Kidney (tissue), 14 donors: ENCODE measurements around the gene ELOVL3. TPM values are rescaled to one million over a fixed set of nuclear protein-coding genes. Genes with fewer than 3 reads are reported as not detected.

Source experiments
- DNase-seq, 5 donors: peaks; one replicate each; pipeline ENCODE4 v3.0.0-alpha.2; 2013 to 2020
- FAIRE-seq: peaks from 2 replicates; lab custom pipeline; 2012; peaks lifted over from hg19 to GRCh38; lab: Jason Lieb, UNC
- H3K27ac ChIP-seq, 2 donors: one replicate each; pipeline ENCODE4 v1.7.0; 2013; ENCODE audit warnings: low read depth in 2 of 2, low read length in 2 of 2, inconsistent platforms in 1 of 2
- H3K27me3 ChIP-seq: one replicate; pipeline ENCODE4 v1.7.1; 2013; ENCODE audit warnings: low read length, inconsistent platforms; ENCODE audit not compliant: control insufficient read depth, insufficient read depth
- H3K36me3 ChIP-seq, 3 donors: one replicate each; pipeline versions ENCODE4 v1.7.0 to v1.7.1; 2013; ENCODE audit warnings: low read length in 3 of 3, control low read depth in 1 of 3, inconsistent platforms in 1 of 3; ENCODE audit not compliant: insufficient read depth in 3 of 3, control insufficient read depth in 2 of 3
- H3K4me1 ChIP-seq, 3 donors: one replicate each; pipeline versions ENCODE4 v1.7.0 to v1.7.1; 2013; ENCODE audit warnings: low read length in 3 of 3, inconsistent platforms in 1 of 3, low read depth in 1 of 3; ENCODE audit not compliant: control insufficient read depth in 2 of 3, insufficient read depth in 2 of 3
- H3K4me3 ChIP-seq, 3 donors: one replicate each; pipeline versions ENCODE4 v1.7.0 to v1.8.1; 2013; ENCODE audit warnings: low read length in 3 of 3, control low read depth in 1 of 3, inconsistent platforms in 1 of 3
- H3K9ac ChIP-seq, 3 donors: one replicate each; pipeline versions ENCODE4 v1.7.0 to v1.7.1; 2013; ENCODE audit warnings: low read length in 3 of 3, control low read depth in 1 of 3, inconsistent platforms in 1 of 3
- H3K9me3 ChIP-seq, 3 donors: one replicate each; pipeline versions ENCODE4 v1.7.0 to v1.7.1; 2013; ENCODE audit warnings: low read length in 3 of 3, control low read depth in 1 of 3, inconsistent platforms in 1 of 3; ENCODE audit not compliant: control insufficient read depth in 2 of 3, insufficient read depth in 1 of 3
- intact Hi-C: fragments of 100-400 bp; cut with DNase I; formaldehyde crosslinking; loops from one replicate; pipeline ENCODE4 v1.11.1; 2022
- polyA plus RNA-seq: library from polyadenylated mRNA; stranded (reverse); fragments of 350-450 nt; fragmentation: Illumina TruSeq; extraction: RNeasy Lipid Tissue Mini Kit (QIAGEN cat#74804); gene quantifications from one replicate; pipeline ENCODE4 v1.2.3, GENCODE V29; 2014; ENCODE audit warnings: low read depth, low replicate concordance; ENCODE audit not compliant: insufficient read depth
- total RNA-seq: library from RNA; stranded (reverse); fragmentation: NEBNext Ultra II Directional; extraction: Animal tissue kit (Norgen Biotek cat#: 25700); gene quantifications from one replicate; pipeline ENCODE4 v1.2.1, GENCODE V29; 2021
- TF ChIP-seq, protein P1 (sequence below): IDR thresholded peaks from 3 replicates; pipeline ENCODE4 v1.5.1; 2012; ENCODE audit warnings: mild to moderate bottlenecking, moderate library complexity, borderline replicate concordance; ENCODE audit not compliant: insufficient read depth; ENCODE audit errors: extremely low read depth
- donor health status: control.
- donor health status: control.
- donor health status: control.
- donor health status: control.
- donor health status: control.
- donor health status: DM: yes; HTN: yes; CAD: no.
- donor health status: Normal renal cell carcinoma (clear cell type).

Gene ELOVL3
- total and polyA plus RNA-seq, 2 donors from 2014 or later = 0.35 TPM; not detected in 1

DNA sequence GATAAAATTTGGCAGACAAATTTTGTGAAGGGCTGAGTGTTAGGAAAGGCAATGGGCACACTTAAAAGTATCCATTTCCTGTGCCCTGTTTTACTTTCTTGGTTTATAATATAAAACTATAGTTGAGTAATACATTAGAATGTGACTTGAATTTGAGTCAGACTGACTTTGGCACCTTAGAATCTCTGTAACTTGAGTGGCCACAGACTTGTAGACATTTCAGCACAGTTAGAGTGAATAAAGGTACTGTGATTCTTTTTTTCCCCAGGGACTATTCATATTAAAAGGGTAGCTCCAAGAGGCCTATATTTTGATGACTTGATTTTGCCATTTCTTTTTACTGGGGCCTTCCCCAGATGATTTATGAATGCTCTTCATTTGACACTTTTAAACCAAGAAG, 41.6 kb downstream of the ELOVL3 start:
- Histone ChIP-seq H3K36me3 (no peaks in the 10 kb centered on the region), H3K4me1 (peaks cover 0 to 10% (median 3%) of the 10 kb centered on the region in 3 donors), H3K9ac (no peak overlapping the region), H3K27ac (no peak overlapping the region), H3K9me3 (no peaks in the 10 kb centered on the region), H3K4me3 (no peak overlapping the region), H3K27me3 (no peaks in the 10 kb centered on the region)
- TF ChIP-seq, protein P1, sequence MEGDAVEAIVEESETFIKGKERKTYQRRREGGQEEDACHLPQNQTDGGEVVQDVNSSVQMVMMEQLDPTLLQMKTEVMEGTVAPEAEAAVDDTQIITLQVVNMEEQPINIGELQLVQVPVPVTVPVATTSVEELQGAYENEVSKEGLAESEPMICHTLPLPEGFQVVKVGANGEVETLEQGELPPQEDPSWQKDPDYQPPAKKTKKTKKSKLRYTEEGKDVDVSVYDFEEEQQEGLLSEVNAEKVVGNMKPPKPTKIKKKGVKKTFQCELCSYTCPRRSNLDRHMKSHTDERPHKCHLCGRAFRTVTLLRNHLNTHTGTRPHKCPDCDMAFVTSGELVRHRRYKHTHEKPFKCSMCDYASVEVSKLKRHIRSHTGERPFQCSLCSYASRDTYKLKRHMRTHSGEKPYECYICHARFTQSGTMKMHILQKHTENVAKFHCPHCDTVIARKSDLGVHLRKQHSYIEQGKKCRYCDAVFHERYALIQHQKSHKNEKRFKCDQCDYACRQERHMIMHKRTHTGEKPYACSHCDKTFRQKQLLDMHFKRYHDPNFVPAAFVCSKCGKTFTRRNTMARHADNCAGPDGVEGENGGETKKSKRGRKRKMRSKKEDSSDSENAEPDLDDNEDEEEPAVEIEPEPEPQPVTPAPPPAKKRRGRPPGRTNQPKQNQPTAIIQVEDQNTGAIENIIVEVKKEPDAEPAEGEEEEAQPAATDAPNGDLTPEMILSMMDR = no peak
- DNase-seq (no peak), FAIRE-seq (no peak)
- intact Hi-C loops = no loop called here

DNA sequence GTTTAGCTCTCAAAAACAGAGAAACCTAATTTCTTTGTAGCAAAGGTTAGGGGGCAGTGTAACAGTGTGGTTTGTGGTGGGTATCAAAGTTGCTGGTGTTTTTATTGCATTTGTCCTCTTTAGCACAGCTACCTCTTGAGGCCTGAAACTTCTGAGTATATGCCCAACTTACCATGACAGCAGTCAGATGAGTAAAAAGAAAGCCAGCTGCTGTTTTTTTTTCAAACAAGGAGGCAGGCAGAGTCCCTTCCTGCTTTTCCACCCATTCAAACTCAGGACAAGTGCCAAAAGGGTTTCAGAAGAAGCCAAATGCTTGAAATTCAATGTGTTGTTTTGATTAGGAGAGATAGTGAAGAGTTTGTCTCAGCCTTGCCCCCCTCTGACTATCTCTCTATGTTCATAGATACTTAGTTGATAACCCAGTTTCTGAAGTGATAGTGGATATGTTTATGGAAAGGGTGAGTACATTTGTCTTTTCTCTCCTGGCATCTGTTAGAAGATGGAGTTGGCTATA, 42.3 kb downstream of the ELOVL3 start:
- Histone ChIP-seq H3K36me3 (no peaks in the 10 kb centered on the region), H3K9ac (no peak overlapping the region), H3K4me3 (no peak overlapping the region), H3K9me3 (no peaks in the 10 kb centered on the region), H3K4me1 (peaks cover 0 to 7% (median 5%) of the 10 kb centered on the region in 3 donors), H3K27me3 (no peaks in the 10 kb centered on the region), H3K27ac (no peak overlapping the region)
- no peak for FAIRE-seq
- intact Hi-C loops = no loop called here
- TF ChIP-seq, protein P1 = no peak
- DNase-seq = no peak

DNA sequence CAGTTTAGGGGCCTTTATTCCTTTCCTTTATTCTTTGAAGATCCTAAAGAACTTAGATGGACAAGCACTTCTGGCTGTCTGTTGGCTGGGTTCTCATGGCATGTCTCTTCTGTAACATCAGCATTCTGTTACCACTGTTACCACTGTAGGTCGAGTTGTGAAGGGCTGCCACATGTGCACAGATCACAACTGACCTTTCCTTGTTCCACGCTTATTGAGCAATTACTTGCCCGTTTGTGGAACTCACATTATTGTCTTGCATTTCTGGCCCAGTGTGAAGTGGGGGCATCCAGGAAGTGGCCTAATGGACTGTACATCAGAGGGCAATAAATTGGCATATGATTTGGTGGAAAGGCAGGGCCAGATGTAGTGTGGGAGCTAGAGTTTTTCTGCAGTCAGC, 42.9 kb downstream of the ELOVL3 start:
- Histone ChIP-seq H3K9me3 (no peaks in the 10 kb centered on the region), H3K36me3 (no peaks in the 10 kb centered on the region), H3K4me3 (no peak overlapping the region), H3K27ac (no peak overlapping the region), H3K27me3 (no peaks in the 10 kb centered on the region), H3K4me1 (peaks cover 0 to 11% (median 7%) of the 10 kb centered on the region in 3 donors), H3K9ac (no peak overlapping the region)
- TF ChIP-seq, protein P1 = no peak
- no peak for DNase-seq
- intact Hi-C loops = no loop called here
- no peak for FAIRE-seq

DNA sequence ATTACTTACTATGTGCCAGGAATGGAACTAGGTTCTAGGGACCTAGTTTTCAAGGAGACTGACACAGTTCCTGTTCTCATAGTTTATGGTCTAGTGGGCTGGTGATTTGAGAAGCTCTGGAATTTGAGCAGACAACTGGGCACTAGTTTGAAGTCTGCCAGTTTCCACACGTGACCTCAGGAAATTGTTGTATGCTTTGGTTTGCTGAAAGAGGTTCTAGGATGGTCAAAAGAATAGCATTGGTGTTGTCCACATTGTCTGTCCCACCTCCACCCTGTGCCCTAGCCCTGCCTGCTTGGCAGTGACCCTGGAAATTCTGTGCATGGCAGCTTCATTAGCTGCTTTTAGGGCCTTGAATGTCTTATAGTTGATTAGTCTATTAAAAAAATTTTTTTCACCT, 48.0 kb downstream of the ELOVL3 start:
- H3K36me3 ChIP-seq = no peaks in the 10 kb centered on the region
- no peak overlapping the region for H3K27ac ChIP-seq
- TF ChIP-seq, protein P1 = no peak
- H3K9me3 ChIP-seq = no peaks in the 10 kb centered on the region
- H3K9ac ChIP-seq = no peak overlapping the region
- H3K4me3 ChIP-seq = no peak overlapping the region
- intact Hi-C loops = no loop called here
- DNase-seq (no peak), FAIRE-seq (no peak)
- peaks cover 0 to 13% (median 3%) of the 10 kb centered on the region in 3 donors for H3K4me1 ChIP-seq
- H3K27me3 ChIP-seq = no peaks in the 10 kb centered on the region
